GM12878 (cell line): ENCODE results near the gene VAV2.

Experiments used
- EED ChIP-seq: sonication (generic); IDR thresholded peaks from 2 replicates; pipeline ENCODE4 v1.6.1; 2016; ENCODE audit warnings: antibody characterized with exemption, low read depth
- TF ChIP-seq, protein P1 (sequence below): IDR thresholded peaks from 2 replicates; pipeline ENCODE4 v1.6.1; 2011; ENCODE audit warnings: low read depth, low read length, improper control_type of control experiment, borderline replicate concordance

DNA sequence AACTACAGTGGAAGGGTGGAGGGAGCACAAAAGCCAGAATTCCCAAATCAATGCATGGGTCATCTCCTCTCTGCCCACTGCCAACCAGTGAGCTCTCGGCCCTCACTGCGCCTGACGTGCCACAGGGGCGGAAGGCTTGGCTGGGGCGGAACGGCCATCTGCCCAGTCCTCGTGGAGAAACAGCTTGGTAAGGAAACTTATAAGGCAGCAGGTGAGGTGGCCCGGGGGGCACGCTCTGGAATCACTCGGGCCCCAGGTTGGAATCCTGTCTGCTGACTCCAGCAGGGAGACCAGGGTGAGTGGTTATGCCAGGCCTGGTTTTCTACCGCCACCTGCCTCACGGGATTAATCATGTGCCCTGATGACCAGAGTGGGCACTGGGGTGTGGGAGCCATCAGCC is 52.3 kb downstream of the VAV2 start:
- TF ChIP-seq, protein P1, sequence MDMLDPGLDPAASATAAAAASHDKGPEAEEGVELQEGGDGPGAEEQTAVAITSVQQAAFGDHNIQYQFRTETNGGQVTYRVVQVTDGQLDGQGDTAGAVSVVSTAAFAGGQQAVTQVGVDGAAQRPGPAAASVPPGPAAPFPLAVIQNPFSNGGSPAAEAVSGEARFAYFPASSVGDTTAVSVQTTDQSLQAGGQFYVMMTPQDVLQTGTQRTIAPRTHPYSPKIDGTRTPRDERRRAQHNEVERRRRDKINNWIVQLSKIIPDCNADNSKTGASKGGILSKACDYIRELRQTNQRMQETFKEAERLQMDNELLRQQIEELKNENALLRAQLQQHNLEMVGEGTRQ, result no peak
- no peak for TF ChIP-seq EED
